H1 (cell line): ENCODE measurements around the gene RTTN. TPM values are rescaled to one million over a fixed set of nuclear protein-coding genes. Genes with fewer than 3 reads are reported as not detected.

ENCODE experiments used
- ASH2L ChIP-seq: fragments of 200-600, 300-600 bp; sonication (generic); IDR thresholded peaks from one replicate; pipeline ENCODE4 v1.7.1; 2017; ENCODE audit warnings: low read length
- NANOG ChIP-seq: IDR thresholded peaks from 2 replicates; pipeline ENCODE4 v1.6.1; 2011; ENCODE audit warnings: low read length, low read depth, mild to moderate bottlenecking, inconsistent platforms; ENCODE audit not compliant: insufficient read depth, poor library complexity, severe bottlenecking
- POLR2A ChIP-seq, 2 experiments: IDR thresholded peaks; 1 replicate in 1 of 2; 2 replicates in 1 of 2; pipeline ENCODE4 v1.6.1; 2011; ENCODE audit warnings: low read depth in 2 of 2, low read length in 2 of 2, mild to moderate bottlenecking in 2 of 2; ENCODE audit errors: control extremely low read depth in 1 of 2
- POU5F1 ChIP-seq: IDR thresholded peaks from 2 replicates; pipeline ENCODE4 v1.6.1; 2011; ENCODE audit warnings: low read depth, mild to moderate bottlenecking, low read length, moderate library complexity
- TBP ChIP-seq: IDR thresholded peaks from 2 replicates; pipeline ENCODE4 v1.6.1; 2011; ENCODE audit warnings: low read depth, low read length, improper control_type of control experiment
- ZNF274 ChIP-seq: IDR thresholded peaks from 2 replicates; pipeline ENCODE4 v1.7.0; 2012; ENCODE audit warnings: low read length, borderline replicate concordance; ENCODE audit errors: extremely low read depth
- polyA plus RNA-seq, 7 experiments: library from polyadenylated mRNA; depleted of rRNA in 3 of 7; stranded (reverse) in 5 of 7; unstranded in 2 of 7; fragments of >200 nt in 5 of 7; fragments of 200-250 nt in 2 of 7; gene quantifications; 1 replicate in 5 of 7; 2 replicates in 1 of 7; 4 replicates in 1 of 7; pipeline versions ENCODE4 v1.2.1 to v1.2.3, GENCODE V29; 2011 to 2013; ENCODE audit warnings: missing spikeins in 2 of 7, mixed read lengths in 2 of 7
- total RNA-seq: library from RNA; stranded (reverse); fragmentation: NEBNext Ultra II Directional; extraction: Animal tissue kit (Norgen Biotek cat#: 25700); gene quantifications from 2 replicates; pipeline ENCODE4 v1.2.1, GENCODE V29; 2021

The RTTN gene
- total and polyA plus RNA-seq, 2 of the 8 experiments (the other 6 are each of a cell fraction or from before 2014, with no cell fraction given), result 9.1 to 21.4 TPM

DNA sequence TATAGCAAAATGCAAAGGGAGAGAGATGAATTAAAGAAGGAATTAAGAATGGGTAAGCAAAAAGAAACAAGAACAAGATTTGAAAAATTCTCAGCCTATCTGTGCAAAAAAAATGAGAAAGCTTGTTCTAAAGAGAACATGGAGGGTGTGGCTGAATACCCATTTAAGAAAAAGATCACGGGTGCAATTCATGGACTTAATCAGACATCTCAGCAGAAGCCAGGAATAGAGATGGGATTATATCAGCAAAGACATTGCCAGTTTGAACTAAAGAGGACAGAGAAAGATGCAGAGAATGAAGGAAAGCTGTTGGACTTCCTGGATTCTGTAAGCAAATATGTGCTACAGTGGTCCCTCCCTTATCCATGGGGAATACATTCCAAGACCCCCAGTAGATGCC is 115.6 kb downstream of the RTTN start (continued):
- TF ChIP-seq TBP, result no peak
- TF ChIP-seq ZNF274, result no peak
- TF ChIP-seq ASH2L, result no peak
- no peak for TF ChIP-seq NANOG
- no peak for TF ChIP-seq POU5F1
- no peak for TF ChIP-seq POLR2A (IDR thresholded peaks at IDR 0.05; ENCODE audit: control extremely low read depth in 1 of 2, low read depth in 2 of 2, low read length in 2 of 2)
